ENCODE results near the gene PERM1.

PERM1 gene

DNA sequence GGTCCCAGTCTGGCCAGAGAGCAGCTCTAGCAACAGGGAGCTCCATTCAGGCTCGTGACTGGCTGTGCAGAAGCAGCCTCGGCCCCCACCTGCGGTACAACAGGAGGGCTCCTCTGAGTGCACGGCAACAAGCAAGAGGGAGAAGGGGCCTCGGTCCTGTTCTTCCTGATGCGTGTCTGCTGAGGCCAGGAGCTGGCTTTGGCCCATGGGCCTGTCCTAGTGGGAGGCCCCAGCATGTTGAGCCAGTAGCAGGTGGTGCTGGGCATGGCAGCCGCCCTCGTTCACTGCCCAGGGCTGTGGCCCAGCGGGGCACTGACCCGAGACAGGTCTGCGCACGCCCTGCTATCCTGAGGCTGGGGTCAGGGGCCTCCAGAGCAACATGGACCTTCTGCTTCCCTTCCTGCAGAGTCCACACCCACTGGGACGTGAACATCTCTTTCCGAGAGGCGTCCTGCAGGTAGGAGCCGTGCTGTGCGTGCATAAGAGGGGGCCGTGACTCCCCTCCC, 51.2 kb downstream of the PERM1 start:
- no peak for DNase-seq

DNA sequence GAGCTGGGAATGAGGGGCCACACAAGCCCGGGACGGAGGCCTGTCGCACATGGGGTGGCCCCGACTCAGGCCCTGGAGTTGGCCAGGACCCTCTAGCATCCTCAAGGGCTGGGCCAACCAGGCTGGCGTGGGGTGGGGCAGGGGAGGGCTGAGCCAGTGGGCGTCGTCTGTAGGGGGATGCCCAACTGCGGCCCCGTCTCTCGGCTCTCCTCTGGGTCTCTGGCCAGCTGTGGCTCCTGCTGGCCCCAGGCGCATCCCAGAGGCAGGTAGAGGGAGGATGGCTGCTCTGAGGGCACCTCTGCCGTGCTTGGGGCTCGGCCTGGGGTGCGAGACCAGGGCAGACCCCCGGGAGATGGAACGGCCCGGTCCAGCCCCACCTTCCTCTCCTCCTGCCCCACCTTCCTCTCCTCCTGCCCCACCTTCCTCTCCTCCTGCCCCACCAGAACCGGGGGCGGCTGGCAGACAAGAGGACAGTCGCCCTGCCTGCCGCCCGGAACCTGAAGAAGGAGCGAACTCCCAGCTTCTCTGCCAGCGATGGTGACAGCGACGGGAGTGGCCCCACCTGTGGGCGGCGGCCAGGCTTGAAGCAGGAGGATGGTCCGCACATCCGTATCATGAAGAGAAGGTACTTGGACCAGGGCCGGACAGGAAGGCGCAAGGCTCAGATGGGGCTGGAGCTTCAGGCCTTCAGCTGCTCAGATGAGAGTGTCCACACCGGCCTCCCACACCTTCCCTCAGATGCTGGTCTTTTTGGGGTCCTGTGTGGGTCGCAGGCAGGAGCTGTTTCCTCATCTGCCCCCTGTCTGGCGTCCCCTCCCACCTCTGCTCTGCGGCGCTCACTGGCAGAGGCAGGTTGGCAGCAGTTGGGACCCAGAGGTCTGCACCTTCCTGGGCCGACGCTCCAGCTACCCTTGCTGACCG, 51.9 kb downstream of the PERM1 start:
- no peak for DNase-seq

DNA sequence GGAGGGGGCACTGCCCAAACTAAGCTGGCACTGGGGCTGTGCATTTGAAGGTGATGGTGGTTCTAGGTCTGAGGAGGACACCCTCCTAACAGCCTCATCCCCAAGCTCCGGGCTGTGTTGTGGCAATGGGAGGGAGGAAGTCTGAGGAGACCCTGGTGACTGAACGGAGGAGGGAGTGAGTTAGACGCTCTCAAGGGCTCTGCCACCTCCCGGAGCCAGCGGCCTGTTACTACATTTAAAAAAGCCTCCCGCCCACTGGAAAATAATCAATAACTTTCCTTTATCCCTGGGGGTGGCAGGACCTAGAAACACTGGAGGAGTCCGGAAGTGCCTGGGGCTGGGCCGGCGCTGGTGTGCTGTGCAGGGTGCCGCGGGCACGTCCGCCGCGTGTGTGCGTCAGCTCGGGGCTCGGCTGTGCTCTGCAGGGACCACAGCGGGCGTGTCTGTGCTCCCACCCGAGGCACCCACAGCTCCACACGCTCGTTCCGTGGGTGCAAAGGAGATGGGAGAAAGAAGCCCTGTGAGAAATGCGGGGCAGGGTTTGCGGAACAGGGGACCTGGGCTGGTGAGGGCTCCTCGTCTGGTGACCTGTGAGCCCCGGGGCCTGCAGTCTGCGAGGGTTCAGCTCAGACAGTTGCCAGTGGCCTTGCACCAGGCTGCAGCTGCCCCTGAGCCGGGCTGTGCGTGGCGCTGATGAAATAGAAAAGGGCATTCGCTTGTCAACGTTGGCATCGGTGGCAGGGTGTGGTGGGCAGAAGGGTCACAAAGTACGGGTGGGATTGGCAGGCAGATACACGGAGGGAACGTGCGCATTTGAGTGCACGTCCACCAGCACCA, 52.9 kb downstream of the PERM1 start:
- DNase-seq: no peak

DNA sequence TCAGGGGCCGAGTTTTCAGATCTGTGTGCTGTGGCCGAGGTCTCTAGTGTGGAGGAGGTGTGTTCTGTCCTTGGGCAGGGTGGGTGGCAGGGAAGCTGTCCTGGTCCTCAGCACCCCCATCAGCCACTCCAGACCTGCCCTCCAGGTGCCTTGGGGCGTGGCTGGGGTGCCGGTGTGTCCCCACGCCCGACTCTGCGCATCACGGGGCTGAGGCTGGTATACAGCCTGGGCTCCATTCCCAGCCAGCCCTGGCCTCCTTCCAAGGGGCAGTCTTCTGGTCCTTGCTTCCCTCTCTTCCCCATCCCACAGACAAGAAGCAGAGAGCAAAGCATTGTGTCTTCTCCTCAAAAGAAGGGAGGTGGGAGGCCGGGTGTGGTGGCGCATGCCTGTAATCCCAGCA, 54.1 kb downstream of the PERM1 start:
- DNase-seq: no peak

DNA sequence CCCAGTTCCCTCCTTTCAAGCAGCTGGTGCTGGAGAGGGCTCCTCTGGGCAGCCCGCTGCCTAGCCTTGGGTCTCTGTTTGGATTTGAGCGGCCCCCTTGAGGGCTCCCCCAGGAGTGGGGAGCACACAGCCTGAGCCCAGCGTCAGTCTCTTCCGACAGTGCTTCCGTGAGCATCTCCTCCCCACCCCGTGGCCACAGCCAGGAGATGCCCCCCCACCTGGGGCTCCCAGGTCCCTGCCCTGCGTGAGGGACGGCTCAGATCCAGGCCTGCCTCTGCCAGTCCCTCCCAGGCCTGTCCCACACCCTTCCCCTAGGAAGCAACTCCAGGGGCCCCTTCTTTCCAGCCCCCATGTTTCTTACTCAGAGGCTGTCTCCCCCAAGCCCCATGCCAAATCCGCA, 54.7 kb downstream of the PERM1 start:
- no peak for DNase-seq

DNA sequence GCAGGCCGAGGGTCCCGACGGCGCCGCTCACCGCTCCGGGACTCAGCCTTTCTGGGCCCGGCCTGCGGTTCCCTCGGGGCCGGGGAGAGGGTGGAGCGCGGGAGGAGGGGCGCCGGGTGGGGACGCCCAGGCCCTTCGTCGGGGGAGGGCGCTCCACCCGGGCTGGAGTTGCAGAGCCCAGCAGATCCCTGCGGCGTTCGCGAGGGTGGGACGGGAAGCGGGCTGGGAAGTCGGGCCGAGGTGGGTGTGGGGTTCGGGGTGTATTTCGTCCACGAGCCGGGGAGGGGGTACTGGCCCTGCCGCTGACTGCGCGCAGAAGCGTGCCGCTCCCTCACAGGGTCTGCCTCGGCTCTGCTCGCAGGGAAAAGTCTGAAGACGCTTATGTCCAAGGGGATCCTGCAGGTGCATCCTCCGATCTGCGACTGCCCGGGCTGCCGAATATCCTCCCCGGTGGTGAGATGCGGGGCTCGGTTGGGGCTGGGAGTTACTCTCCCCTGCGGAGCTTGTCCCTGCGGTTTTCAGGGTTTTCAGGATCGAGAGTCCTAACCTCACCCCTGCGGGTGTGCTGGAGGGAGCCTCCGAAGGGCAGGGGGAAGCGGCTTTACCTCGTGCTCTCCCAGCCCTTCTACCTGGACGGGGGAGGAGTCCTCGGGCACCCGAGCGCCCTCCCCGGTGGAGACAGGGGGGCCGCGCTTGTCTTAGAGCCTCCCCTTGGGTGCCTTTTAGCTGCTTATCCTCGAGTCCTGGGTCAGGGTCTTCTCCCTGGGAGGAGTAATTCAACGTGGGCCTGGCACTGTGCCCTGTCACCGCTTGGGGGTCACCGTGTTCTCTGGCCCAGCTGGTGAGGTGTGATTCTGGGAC, 56.1 kb downstream of the PERM1 start:
- no peak for DNase-seq
